H1 (cell line): ENCODE results near the gene GLRX5. TPM values are rescaled to one million over a fixed set of nuclear protein-coding genes. Genes with fewer than 3 reads are reported as not detected.

Experiments
- CTCF ChIA-PET: fragments of 300-600 bp; sonication (Branson Sonifier 250); formaldehyde crosslinking; loops from one replicate; lab custom pipeline; 2021; ENCODE audit not compliant: partially characterized antibody; lab: Charles Lee
- POLR2A ChIA-PET: fragments of 300-600 bp; sonication (Branson Sonifier 250); formaldehyde crosslinking; loops from one replicate; lab custom pipeline; 2021; ENCODE audit warnings: inconsistent platforms; ENCODE audit not compliant: partially characterized antibody; lab: Charles Lee
- DNase-seq, 2 experiments: peaks; one replicate each; pipeline versions ENCODE4 v3.0.0 to v3.0.0-alpha.2; 2010 to 2022; ENCODE audit warnings: low spot score in 2 of 2, low read depth in 1 of 2, mixed read lengths in 1 of 2
- FAIRE-seq: peaks from 2 replicates; lab custom pipeline; 2011; peaks lifted over from hg19 to GRCh38; lab: Jason Lieb, UNC
- H2AFZ ChIP-seq: 2 replicates; pipeline ENCODE4 v1.8.1; 2012; ENCODE audit warnings: low read length, inconsistent platforms
- H2AK5ac ChIP-seq: 2 replicates; pipeline ENCODE4 v1.6.1; 2013; ENCODE audit warnings: low read depth, low read length
- H2BK120ac ChIP-seq: replicated peaks from 2 replicates; pipeline ENCODE3; 2013; ENCODE audit warnings: low read depth, low read length, inconsistent platforms
- H2BK12ac ChIP-seq: 2 replicates; pipeline ENCODE4 v1.6.1; 2013; ENCODE audit warnings: low read depth, low read length
- H2BK15ac ChIP-seq: 2 replicates; pipeline ENCODE4 v1.6.1; 2013; ENCODE audit warnings: low read length
- H2BK20ac ChIP-seq: 2 replicates; pipeline ENCODE4 v1.6.1; 2013; ENCODE audit warnings: low read length
- H2BK5ac ChIP-seq: 2 replicates; pipeline ENCODE4 v1.6.1; 2013; ENCODE audit warnings: low read depth, low read length
- H3K14ac ChIP-seq: 2 replicates; pipeline ENCODE4 v1.6.1; 2013; ENCODE audit warnings: inconsistent platforms; ENCODE audit not compliant: insufficient read length
- H3K18ac ChIP-seq: 2 replicates; pipeline ENCODE4 v1.6.1; 2013; ENCODE audit warnings: low read length; ENCODE audit errors: extremely low read depth
- H3K23ac ChIP-seq: 2 replicates; pipeline ENCODE4 v1.6.1; 2013; ENCODE audit warnings: inconsistent platforms; ENCODE audit not compliant: insufficient read length
- H3K23me2 ChIP-seq: 2 replicates; pipeline ENCODE4 v1.6.1; 2013; ENCODE audit warnings: low read depth, low read length
- H3K27ac ChIP-seq: 2 replicates; pipeline ENCODE4 v1.6.1; 2011; ENCODE audit warnings: low read depth, low read length, inconsistent platforms
- H3K27me3 ChIP-seq, 4 experiments: replicated peaks in 1 of 4; 1 replicate in 1 of 4; 2 replicates in 3 of 4; pipeline versions ENCODE4 v1.6.1 to v1.8.1; 2011 to 2013; ENCODE audit warnings: low read length in 3 of 4, mild to moderate bottlenecking in 3 of 4, inconsistent platforms in 2 of 4, mixed read lengths in 2 of 4, moderate library complexity in 1 of 4; ENCODE audit not compliant: control insufficient read depth in 3 of 4, insufficient read depth in 3 of 4; ENCODE audit errors: extremely low read depth in 1 of 4
- H3K36me3 ChIP-seq, 4 experiments: 2 replicates each; pipeline versions ENCODE4 v1.6.1 to v1.8.1; 2011 to 2013; ENCODE audit warnings: mild to moderate bottlenecking in 4 of 4, low read length in 3 of 4, moderate library complexity in 2 of 4, control low read depth in 1 of 4, inconsistent platforms in 1 of 4; ENCODE audit not compliant: insufficient read depth in 4 of 4, control insufficient read depth in 2 of 4
- H3K4ac ChIP-seq: replicated peaks from 2 replicates; pipeline ENCODE3; 2013; ENCODE audit warnings: low read length, low read depth, mixed read lengths, inconsistent platforms; ENCODE audit not compliant: insufficient read length
- H3K4me1 ChIP-seq, 4 experiments: replicated peaks in 1 of 4; 1 replicate in 1 of 4; 2 replicates in 3 of 4; pipeline versions ENCODE4 v1.6.1 to v1.8.1; 2011 to 2013; ENCODE audit warnings: low read length in 3 of 4, inconsistent platforms in 2 of 4, mixed read lengths in 1 of 4; ENCODE audit not compliant: insufficient read depth in 4 of 4, control insufficient read depth in 3 of 4
- H3K4me2 ChIP-seq, 2 experiments: 2 replicates each; pipeline versions ENCODE4 v1.6.1 to v1.8.1; 2011 to 2013; ENCODE audit warnings: low read depth in 2 of 2, low read length in 2 of 2, control low read depth in 1 of 2, inconsistent platforms in 1 of 2, mild to moderate bottlenecking in 1 of 2; ENCODE audit not compliant: insufficient read depth in 1 of 2
- H3K4me3 ChIP-seq, 4 experiments: fragments of 200-600, 300-600 bp in 1 of 4; sonication (generic), shearing (Covaris generic), sonication (Bioruptor Twin) in 1 of 4; 2 replicates each; pipeline versions ENCODE4 v1.5.1 to v1.8.1; 2011 to 2016; ENCODE audit warnings: low read length in 4 of 4, low read depth in 3 of 4, control low read depth in 2 of 4, inconsistent platforms in 2 of 4, mild to moderate bottlenecking in 2 of 4, mixed read lengths in 1 of 4, moderate library complexity in 1 of 4; ENCODE audit not compliant: insufficient read depth in 2 of 4; ENCODE audit errors: extremely low read depth in 1 of 4
- H3K56ac ChIP-seq: replicated peaks from 2 replicates; pipeline ENCODE3; 2013; ENCODE audit warnings: low read depth, mild to moderate bottlenecking, mixed read lengths, low read length, inconsistent platforms; ENCODE audit not compliant: insufficient read length
- H3K79me1 ChIP-seq: 2 replicates; pipeline ENCODE4 v1.6.1; 2013; ENCODE audit warnings: low read depth, low read length, control low read depth
- H3K79me2 ChIP-seq, 2 experiments: 2 replicates each; pipeline versions ENCODE4 v1.6.1 to v1.8.1; 2012 to 2013; ENCODE audit warnings: low read length in 2 of 2, mild to moderate bottlenecking in 2 of 2, inconsistent platforms in 1 of 2; ENCODE audit not compliant: insufficient read depth in 2 of 2, control insufficient read depth in 1 of 2
- H3K9ac ChIP-seq, 4 experiments: replicated peaks in 1 of 4; 1 replicate in 1 of 4; 2 replicates in 3 of 4; pipeline versions ENCODE4 v1.6.1 to v1.8.1; 2011 to 2013; ENCODE audit warnings: low read depth in 3 of 4, low read length in 3 of 4, control low read depth in 2 of 4, mild to moderate bottlenecking in 2 of 4, moderate library complexity in 2 of 4, inconsistent platforms in 1 of 4; ENCODE audit errors: extremely low read depth in 1 of 4
- H3K9me3 ChIP-seq, 2 experiments: 2 replicates each; pipeline versions ENCODE4 v1.6.1 to v1.8.1; 2012 to 2013; ENCODE audit warnings: mild to moderate bottlenecking in 2 of 2, moderate library complexity in 2 of 2, control low read depth in 1 of 2, inconsistent platforms in 1 of 2, low read depth in 1 of 2, low read length in 1 of 2, mixed read lengths in 1 of 2; ENCODE audit not compliant: insufficient read depth in 2 of 2
- H4K20me1 ChIP-seq, 2 experiments: replicated peaks in 1 of 2; 2 replicates each; pipeline versions ENCODE3 to v1.8.1; 2011 to 2013; ENCODE audit warnings: inconsistent platforms in 2 of 2, low read length in 2 of 2, mild to moderate bottlenecking in 1 of 2; ENCODE audit not compliant: insufficient read depth in 2 of 2, control insufficient read depth in 1 of 2
- H4K5ac ChIP-seq: 2 replicates; pipeline ENCODE4 v1.6.1; 2013; ENCODE audit warnings: low read length, low read depth, mixed read lengths, inconsistent platforms; ENCODE audit not compliant: insufficient read length
- H4K8ac ChIP-seq: 2 replicates; pipeline ENCODE4 v1.8.0; 2013; ENCODE audit warnings: mild to moderate bottlenecking, moderate library complexity, low read length, inconsistent platforms; ENCODE audit not compliant: insufficient read depth; ENCODE audit errors: extremely low read depth
- H4K91ac ChIP-seq: replicated peaks from 2 replicates; pipeline ENCODE3; 2013; ENCODE audit warnings: low read length, mixed read lengths, inconsistent platforms; ENCODE audit not compliant: insufficient read length
- RAD21 ChIP-seq, 2 experiments: IDR thresholded peaks in 1 of 2; conservative IDR thresholded peaks in 1 of 2; 2 replicates each; pipeline ENCODE4 v1.6.1; 2011; ENCODE audit warnings: low read depth in 2 of 2, low read length in 2 of 2, improper control_type of control experiment in 1 of 2, inconsistent platforms in 1 of 2, mild to moderate bottlenecking in 1 of 2, moderate library complexity in 1 of 2
- TCF12 ChIP-seq: IDR thresholded peaks from 2 replicates; pipeline ENCODE4 v1.6.1; 2011; ENCODE audit warnings: low read depth, mild to moderate bottlenecking, low read length
- YY1 ChIP-seq: IDR thresholded peaks from 2 replicates; pipeline ENCODE4 v1.6.1; 2011; ENCODE audit warnings: low read depth, mild to moderate bottlenecking, low read length
- WGBS, 2 experiments: shearing (Covaris generic) in 1 of 2; methylation state at CpG; one replicate each; pipeline versions ENCODE4 v1.1.6 to v1.1.7; 2013 to 2015; ENCODE audit warnings: low lambda C conversion rate in 2 of 2, mixed read lengths in 2 of 2, inconsistent platforms in 1 of 2, low coverage in 1 of 2, missing lambda C conversion rate in 1 of 2; ENCODE audit not compliant: insufficient replicate concordance in 2 of 2, insufficient coverage in 1 of 2, insufficient read length in 1 of 2; ENCODE audit errors: extremely low coverage in 1 of 2, missing lambda C conversion rate in 1 of 2; 5-methylcytosine and 5-hydroxymethylcytosine counted together
- polyA plus RNA-seq, 7 experiments: library from polyadenylated mRNA; depleted of rRNA in 3 of 7; stranded (reverse) in 5 of 7; unstranded in 2 of 7; fragments of >200 nt in 5 of 7; fragments of 200-250 nt in 2 of 7; gene quantifications; 1 replicate in 5 of 7; 2 replicates in 1 of 7; 4 replicates in 1 of 7; pipeline versions ENCODE4 v1.2.1 to v1.2.3, GENCODE V29; 2011 to 2013; ENCODE audit warnings: missing spikeins in 2 of 7, mixed read lengths in 2 of 7
- total RNA-seq: library from RNA; stranded (reverse); fragmentation: NEBNext Ultra II Directional; extraction: Animal tissue kit (Norgen Biotek cat#: 25700); gene quantifications from 2 replicates; pipeline ENCODE4 v1.2.1, GENCODE V29; 2021

GLRX5 gene
- total and polyA plus RNA-seq, 2 of the 8 experiments (the other 6 are each of a cell fraction or from before 2014, with no cell fraction given): 70.1 to 88.8 TPM

GRCh38 chr14:95564060-95564459 lies 29.2 kb downstream of the GLRX5 start:
- Histone ChIP-seq H3K9ac (no peak overlapping the region), H3K9me3 (no peaks in the 10 kb centered on the region), H2BK5ac (no peak overlapping the region), H2AK5ac (no peak overlapping the region), H3K56ac (no peak overlapping the region), H3K36me3 (no peaks in the 10 kb centered on the region), H3K23me2 (no peaks in the 10 kb centered on the region), H3K79me2 (no peaks in the 10 kb centered on the region), H3K79me1 (no peaks in the 10 kb centered on the region), H3K4ac (no peak overlapping the region), H2BK20ac (no peak overlapping the region), H3K27me3 (no peaks in the 10 kb centered on the region; a peak in 1 of 7 replicates), H4K5ac (no peak overlapping the region), H4K8ac (no peak overlapping the region), H3K14ac (no peak overlapping the region), H4K91ac (no peak overlapping the region), H3K27ac (no peak overlapping the region), H3K4me3 (no peak overlapping the region), H2BK12ac (peak overlapping the region; percentile 42; the same call in 1 of the 2 replicates), H3K4me1 (peaks cover 0 to 5% (median 4%) of the 10 kb centered on the region in 4 experiments; a peak in 5 of 7 replicates), H4K20me1 (no peaks in the 10 kb centered on the region), H3K4me2 (no peak overlapping the region), H2BK120ac (no peak overlapping the region), H2AFZ (no peak overlapping the region), H3K23ac (no peak overlapping the region), H3K18ac (0 out of 2 replicates have a peak overlapping the region, but pooled peaks have one; percentile 73), H2BK15ac (no peak overlapping the region)
- FAIRE-seq (no peak), DNase-seq (no peak)
- POLR2A ChIA-PET: no interaction called here
- CTCF ChIA-PET: interaction anchor here (0.8 to 8.1 kb wide), 17 partner anchors 8 to 537 kb away, joined by 3 to 107 read pairs (median 4); partner anchors contain the start of gene TCL1B
- 80% methylated on average over 4 of the region's 4 CpGs; no CpG with 5 or more reads in 1 of the 2 experiments for WGBS, 2 experiments
- TF ChIP-seq RAD21 (IDR thresholded peaks at IDR 0.05 in 1 of 2, conservative IDR thresholded peaks at IDR 0.05 in 1 of 2; ENCODE audit: low read depth in 2 of 2, low read length in 2 of 2) (no peak), YY1 (no peak), TCF12 (no peak)
